ENCODE data around the gene ASB8. TPM values are rescaled to one million over a fixed set of nuclear protein-coding genes. Genes with fewer than 3 reads are reported as not detected.

Gene ASB8
- total RNA-seq, 1 experiment from 2014 or later = 34.4 TPM

GRCh38 chr12:48193623-48194022 lies 36.3 kb upstream of the ASB8 start:
- DNase-seq = peak; percentile 44
- H3K79me2 ChIP-seq (ENCODE audit: low read length) = no peaks in the 10 kb centered on the region
- no peak overlapping the region for H3K4me3 ChIP-seq (ENCODE audit: low read length)
- H3K9me2 ChIP-seq (replicated peaks; ENCODE audit: low read length) = no peaks in the 10 kb centered on the region
- H3K4me2 ChIP-seq (ENCODE audit: low read length) = no peak overlapping the region
- no peak overlapping the region for H3K27ac ChIP-seq (ENCODE audit: low read length)
- no peak for ATAC-seq
- H2AFZ ChIP-seq (ENCODE audit: low read length) = no peak overlapping the region
- CTCF ChIA-PET = no interaction called here
- H4K20me1 ChIP-seq (ENCODE audit: low read length) = no peaks in the 10 kb centered on the region
- intact Hi-C loops (cut with micrococcal nuclease) = loop anchor here (10.0 kb wide), 1 partner anchor 261 kb away; no protein-coding TSS in a partner anchor
- no peaks in the 10 kb centered on the region for H3K27me3 ChIP-seq (ENCODE audit: low read length)
- H3F3A ChIP-seq (ENCODE audit: low read length, unreplicated experiment) = no peaks in the 10 kb centered on the region
- H3K4me1 ChIP-seq (ENCODE audit: insufficient read depth, low read length) = peaks cover 26% of the 10 kb centered on the region
- H3K9me3 ChIP-seq (ENCODE audit: low read length) = no peaks in the 10 kb centered on the region
- POLR2A ChIA-PET (ENCODE audit: unreplicated experiment) = no interaction called here
- no peak for TF ChIP-seq CTCF (conservative IDR thresholded peaks at IDR 0.05; ENCODE audit: low read depth, low read length)
- TF ChIP-seq EZH2 (IDR thresholded peaks at IDR 0.05; ENCODE audit: low read length, unreplicated experiment) = no peak
- no peak for TF ChIP-seq EZH2phosphoT487 (IDR thresholded peaks at IDR 0.05; ENCODE audit: borderline replicate concordance, low read length)
- no peaks in the 10 kb centered on the region for H3K36me3 ChIP-seq (ENCODE audit: low read depth, low read length)
- no peak overlapping the region for H3K9ac ChIP-seq (ENCODE audit: low read length)
- no TSS peak for BruUV-seq (replicated peaks)

- Histone ChIP-seq H3K36me3 (ENCODE audit: low read depth, low read length) (no peaks in the 10 kb centered on the region), H3K9me3 (ENCODE audit: low read length) (no peaks in the 10 kb centered on the region), H4K20me1 (ENCODE audit: low read length) (no peaks in the 10 kb centered on the region), H3F3A (ENCODE audit: low read length, unreplicated experiment) (no peaks in the 10 kb centered on the region), H3K4me2 (ENCODE audit: low read length) (no peak overlapping the region), H3K4me1 (ENCODE audit: insufficient read depth, low read length) (peaks cover 26% of the 10 kb centered on the region), H2AFZ (ENCODE audit: low read length) (no peak overlapping the region), H3K4me3 (ENCODE audit: low read length) (no peak overlapping the region), H3K27ac (ENCODE audit: low read length) (no peak overlapping the region), H3K9me2 (replicated peaks; ENCODE audit: low read length) (no peaks in the 10 kb centered on the region), H3K9ac (ENCODE audit: low read length) (no peak overlapping the region), H3K79me2 (ENCODE audit: low read length) (no peaks in the 10 kb centered on the region), H3K27me3 (ENCODE audit: low read length) (no peaks in the 10 kb centered on the region)
- DNase-seq = no peak
- POLR2A ChIA-PET (ENCODE audit: unreplicated experiment) = no interaction called here
- CTCF ChIA-PET = no interaction called here
- no peak for ATAC-seq
- intact Hi-C loops (cut with micrococcal nuclease) = loop anchor here (10.0 kb wide), 1 partner anchor 262 kb away; no protein-coding TSS in a partner anchor
- TF ChIP-seq EZH2phosphoT487 (IDR thresholded peaks at IDR 0.05; ENCODE audit: borderline replicate concordance, low read length) (no peak), EZH2 (IDR thresholded peaks at IDR 0.05; ENCODE audit: low read length, unreplicated experiment) (no peak), CTCF (conservative IDR thresholded peaks at IDR 0.05; ENCODE audit: low read depth, low read length) (no peak)
- BruUV-seq (replicated peaks) = no TSS peak
Measured at GRCh38 chr12:48192861-48193260, 35.5 kb upstream of the ASB8 start.

GRCh38 chr12:48191096-48191495 lies 33.8 kb upstream of the ASB8 start:
- Histone ChIP-seq H3K36me3 (ENCODE audit: low read depth, low read length) (no peaks in the 10 kb centered on the region), H3K9me3 (ENCODE audit: low read length) (no peaks in the 10 kb centered on the region), H3K9me2 (replicated peaks; ENCODE audit: low read length) (no peaks in the 10 kb centered on the region), H3K4me1 (ENCODE audit: insufficient read depth, low read length) (peaks cover 29% of the 10 kb centered on the region), H2AFZ (ENCODE audit: low read length) (no peak overlapping the region), H3K27me3 (ENCODE audit: low read length) (no peaks in the 10 kb centered on the region), H4K20me1 (ENCODE audit: low read length) (no peaks in the 10 kb centered on the region), H3F3A (ENCODE audit: low read length, unreplicated experiment) (no peaks in the 10 kb centered on the region), H3K4me3 (ENCODE audit: low read length) (no peak overlapping the region), H3K27ac (ENCODE audit: low read length) (no peak overlapping the region), H3K79me2 (ENCODE audit: low read length) (no peaks in the 10 kb centered on the region), H3K9ac (ENCODE audit: low read length) (no peak overlapping the region), H3K4me2 (ENCODE audit: low read length) (no peak overlapping the region)
- ChIA-PET CTCF (no interaction called here), POLR2A (ENCODE audit: unreplicated experiment) (no interaction called here)
- no peak for DNase-seq
- BruUV-seq (replicated peaks) = no TSS peak
- no peak for ATAC-seq
- intact Hi-C loops (cut with micrococcal nuclease) = loop anchor here (10.0 kb wide), 1 partner anchor 264 kb away; no protein-coding TSS in a partner anchor
- TF ChIP-seq EZH2phosphoT487 (IDR thresholded peaks at IDR 0.05; ENCODE audit: borderline replicate concordance, low read length) = no peak
- TF ChIP-seq EZH2 (IDR thresholded peaks at IDR 0.05; ENCODE audit: low read length, unreplicated experiment) = no peak
- no peak for TF ChIP-seq CTCF (conservative IDR thresholded peaks at IDR 0.05; ENCODE audit: low read depth, low read length)
